Muscle layer of colon (tissue), 2 donors: ENCODE results near the gene GASK1A.
"Not testable (repeated sequence)": the region's sequence is repeated elsewhere in the genome, so short reads cannot be mapped to it uniquely, and the experiment has no call there.

ENCODE experiments used
- H3K27ac ChIP-seq: one replicate; pipeline ENCODE4 v1.7.0; 2013; ENCODE audit warnings: low read depth, mild to moderate bottlenecking, low read length, moderate library complexity
- H3K27me3 ChIP-seq, 2 donors: one replicate each; pipeline ENCODE4 v1.7.0; 2013; ENCODE audit warnings: low read length in 2 of 2, mild to moderate bottlenecking in 2 of 2; ENCODE audit not compliant: insufficient read depth in 2 of 2, control insufficient read depth in 1 of 2
- H3K36me3 ChIP-seq: one replicate; pipeline ENCODE4 v1.7.0; 2013; ENCODE audit warnings: mild to moderate bottlenecking, low read length; ENCODE audit not compliant: insufficient read depth
- H3K4me1 ChIP-seq: one replicate; pipeline ENCODE4 v1.7.0; 2013; ENCODE audit warnings: mild to moderate bottlenecking, low read length; ENCODE audit not compliant: insufficient read depth
- H3K4me3 ChIP-seq, 2 donors: one replicate each; pipeline ENCODE4 v1.7.0; 2013; ENCODE audit warnings: low read length in 2 of 2, low read depth in 1 of 2, mild to moderate bottlenecking in 1 of 2, moderate library complexity in 1 of 2
- H3K9ac ChIP-seq: one replicate; pipeline ENCODE4 v1.7.0; 2013; ENCODE audit warnings: low read length
- H3K9me3 ChIP-seq: one replicate; pipeline ENCODE4 v1.7.0; 2013; ENCODE audit warnings: mild to moderate bottlenecking, low read length
- donor health status: abdominal sarcoma.
- donor health status: Adenocarcinoma of cecum.

The GASK1A gene

DNA sequence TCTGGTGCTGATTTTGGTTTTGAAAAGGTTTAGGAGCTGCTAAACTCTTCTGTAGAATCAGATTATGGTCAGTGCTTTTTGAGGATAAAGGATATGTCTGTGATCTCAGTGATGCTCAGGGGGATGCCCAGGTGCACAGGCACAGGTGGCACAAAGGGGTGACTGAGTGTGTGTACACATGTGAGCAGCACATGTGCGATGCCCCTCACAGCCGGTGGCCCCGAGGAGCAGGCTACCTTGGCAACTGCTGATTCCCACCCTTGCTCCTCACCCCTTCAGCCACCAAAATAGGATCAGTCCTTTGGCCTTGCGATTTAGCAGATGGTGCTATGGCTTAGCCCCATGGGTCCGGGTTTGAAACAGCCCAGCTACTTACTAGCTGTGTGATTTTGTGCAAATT lies 75.6 kb downstream of the GASK1A start:
- Histone ChIP-seq H3K36me3 (peaks cover 7% of the 10 kb centered on the region), H3K4me3 (no peak overlapping the region), H3K27me3 (no peaks in the 10 kb centered on the region), H3K27ac (no peak overlapping the region), H3K4me1 (no peaks in the 10 kb centered on the region), H3K9me3 (no peaks in the 10 kb centered on the region), H3K9ac (no peak overlapping the region)

DNA sequence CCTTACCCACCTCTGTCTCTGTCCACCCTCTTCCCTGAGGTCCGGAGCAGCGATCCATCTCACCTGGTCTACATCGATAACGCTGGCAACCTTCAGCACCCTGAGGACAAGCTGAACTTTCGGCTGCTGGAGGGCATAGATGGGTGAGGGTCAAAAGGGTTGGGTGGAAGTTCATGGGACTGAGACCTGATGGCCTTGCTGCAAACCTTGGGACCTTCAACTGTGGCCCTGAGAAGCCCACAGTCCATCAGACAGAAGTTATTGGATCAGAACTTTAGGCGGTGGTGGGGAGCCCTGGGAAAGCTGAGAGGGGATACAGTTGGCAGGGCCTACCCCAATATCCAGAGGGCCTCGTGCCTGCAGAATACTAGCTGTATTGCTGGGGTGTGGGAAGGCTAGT lies 76.3 kb downstream of the GASK1A start:
- no peak overlapping the region for H3K4me3 ChIP-seq
- H3K36me3 ChIP-seq, result peaks cover 7% of the 10 kb centered on the region
- no peaks in the 10 kb centered on the region for H3K27me3 ChIP-seq
- H3K4me1 ChIP-seq, result no peaks in the 10 kb centered on the region
- no peak overlapping the region for H3K27ac ChIP-seq
- no peak overlapping the region for H3K9ac ChIP-seq
- no peaks in the 10 kb centered on the region for H3K9me3 ChIP-seq

DNA sequence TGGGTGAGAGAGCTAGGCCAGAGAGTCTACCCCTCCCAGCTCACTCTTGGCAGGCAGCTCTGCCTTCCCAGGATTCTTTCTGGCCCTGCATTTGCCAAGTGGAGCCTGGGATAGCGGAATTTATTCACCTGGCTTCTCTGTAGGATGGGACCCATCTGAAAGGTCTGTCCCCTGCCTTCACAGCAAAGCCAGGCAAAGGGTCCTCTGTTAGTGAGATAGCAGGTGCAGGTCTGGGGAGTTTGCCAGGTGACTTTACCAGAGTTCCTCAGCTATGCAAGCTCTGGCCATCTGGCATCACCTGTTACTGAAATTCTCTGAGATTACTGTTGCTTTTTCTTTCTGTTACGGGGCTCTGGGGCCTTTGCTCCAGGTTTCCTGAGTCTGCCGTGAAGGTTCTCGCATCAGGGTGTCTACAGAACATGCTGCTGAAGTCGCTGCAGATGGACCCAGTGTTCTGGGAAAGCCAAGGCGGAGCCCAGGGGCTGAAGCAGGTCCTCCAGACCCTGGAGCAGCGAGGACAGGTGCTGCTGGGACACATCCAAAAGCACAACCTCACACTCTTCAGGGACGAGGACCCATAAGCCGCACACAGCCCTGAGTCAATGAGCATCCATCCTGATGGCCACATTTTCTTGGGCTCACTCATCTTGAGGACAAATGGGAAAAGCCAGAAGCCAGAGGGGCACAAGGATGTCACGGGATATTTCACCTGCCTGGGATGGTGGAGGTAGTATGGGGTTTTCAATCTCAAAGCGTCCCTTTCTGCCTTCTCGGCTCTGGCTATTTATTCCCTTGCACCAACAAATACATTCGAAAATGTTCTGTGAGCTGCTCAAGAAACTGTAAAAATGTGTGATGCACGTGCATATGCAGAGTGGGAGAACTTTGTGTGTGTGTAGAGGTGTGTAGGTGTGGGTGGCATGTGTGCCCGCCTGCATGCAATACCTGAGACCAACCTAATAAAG lies 77.0 kb downstream of the GASK1A start:
- Histone ChIP-seq H3K36me3 (peaks cover 7% of the 10 kb centered on the region), H3K27me3 (no peaks in the 10 kb centered on the region), H3K4me1 (no peaks in the 10 kb centered on the region), H3K27ac (no peak overlapping the region), H3K9me3 (no peaks in the 10 kb centered on the region), H3K4me3 (no peak overlapping the region), H3K9ac (no peak overlapping the region)

DNA sequence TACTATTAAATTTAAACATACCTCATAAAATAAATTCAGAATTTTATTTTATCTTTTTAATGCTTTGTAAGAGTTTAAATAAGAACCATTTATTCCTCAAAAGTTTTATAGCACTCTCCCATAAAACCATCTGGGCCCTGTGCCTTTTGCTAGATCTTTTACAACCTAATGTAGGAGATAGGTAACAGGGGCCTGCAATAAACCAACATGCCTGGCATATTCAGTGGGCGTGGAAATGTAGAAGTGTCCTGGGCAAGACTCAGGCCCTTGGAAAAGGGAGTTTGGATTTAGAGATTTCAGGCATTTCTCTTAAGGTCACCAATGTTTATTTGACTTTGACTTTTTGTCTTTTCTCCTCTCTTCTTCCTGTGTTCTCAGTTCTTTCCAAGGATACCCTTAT lies 80.3 kb downstream of the GASK1A start:
- Histone ChIP-seq H3K27ac (no peak overlapping the region), H3K9ac (no peak overlapping the region), H3K36me3 (peaks cover 7% of the 10 kb centered on the region), H3K9me3 (no peaks in the 10 kb centered on the region), H3K27me3 (no peaks in the 10 kb centered on the region), H3K4me3 (no peak overlapping the region), H3K4me1 (no peaks in the 10 kb centered on the region)

DNA sequence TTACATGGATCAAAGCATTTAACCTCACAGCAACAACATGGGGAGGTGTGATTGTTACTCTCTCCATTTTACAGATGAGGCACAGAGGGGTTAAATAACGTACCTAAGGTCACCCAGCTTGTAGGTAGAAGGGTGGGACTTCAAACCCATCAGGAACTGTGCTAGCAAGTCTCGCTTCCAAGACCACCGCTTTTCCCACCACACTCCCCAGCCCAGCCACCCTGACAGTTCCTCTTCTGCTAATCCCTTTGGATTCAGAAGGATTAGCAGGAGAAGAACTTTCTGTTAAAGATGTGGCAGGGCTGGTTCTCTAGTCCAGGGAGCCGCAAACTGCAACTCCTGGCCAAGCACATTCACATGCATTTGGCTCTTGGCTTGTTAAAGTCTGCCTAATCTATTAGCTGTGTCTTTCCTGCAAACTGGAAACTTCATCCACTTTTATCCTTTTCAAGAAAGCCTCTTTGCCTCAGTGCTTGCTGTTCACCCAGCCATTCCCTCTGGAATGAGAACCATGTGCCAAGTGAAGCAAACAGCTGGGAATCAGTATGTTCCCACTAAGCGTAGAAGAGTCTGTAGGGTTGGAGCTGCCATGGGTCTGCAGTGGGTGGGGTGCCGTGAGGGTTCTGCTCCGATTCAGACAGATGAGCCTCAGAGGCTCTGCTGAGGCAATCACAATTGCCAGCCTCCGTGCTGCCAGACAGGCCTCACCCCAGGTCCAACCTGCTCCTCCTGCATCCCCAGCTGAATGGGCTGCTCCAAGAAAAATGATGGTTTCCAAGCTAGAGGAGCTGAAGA lies 82.2 kb downstream of the GASK1A start:
- no peak overlapping the region for H3K27ac ChIP-seq
- H3K4me1 ChIP-seq, result no peaks in the 10 kb centered on the region
- H3K4me3 ChIP-seq, result no peak overlapping the region
- H3K27me3 ChIP-seq, result no peaks in the 10 kb centered on the region
- H3K9me3 ChIP-seq, result no peaks in the 10 kb centered on the region
- H3K9ac ChIP-seq, result no peak overlapping the region
- no peaks in the 10 kb centered on the region for H3K36me3 ChIP-seq

DNA sequence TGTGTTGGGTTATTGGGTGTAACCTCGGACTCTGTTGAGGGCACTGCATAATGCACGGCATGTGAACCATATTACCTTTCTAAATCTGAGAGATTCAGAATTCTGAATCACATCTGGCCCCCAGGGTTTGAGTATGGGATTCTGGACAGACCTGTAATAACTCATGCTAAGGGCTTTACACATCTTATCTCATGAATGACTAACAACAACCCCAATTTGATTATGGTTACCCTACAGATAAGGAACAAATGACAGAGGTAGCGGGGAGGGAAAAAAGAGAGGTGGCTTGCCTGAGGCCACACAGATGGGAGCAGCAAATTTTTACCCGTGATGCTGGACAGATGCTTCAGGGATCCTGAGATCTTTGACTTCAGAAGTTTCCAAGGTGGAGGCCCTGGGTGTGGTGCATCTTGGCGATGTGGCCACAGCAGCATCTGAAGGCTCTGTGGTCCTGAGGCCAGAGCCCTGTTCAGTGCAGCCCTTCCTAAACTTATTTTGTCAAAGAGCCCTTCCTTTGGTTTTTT lies 83.0 kb downstream of the GASK1A start:
- Histone ChIP-seq H3K9ac (no peak overlapping the region), H3K36me3 (no peaks in the 10 kb centered on the region), H3K9me3 (no peaks in the 10 kb centered on the region)

DNA sequence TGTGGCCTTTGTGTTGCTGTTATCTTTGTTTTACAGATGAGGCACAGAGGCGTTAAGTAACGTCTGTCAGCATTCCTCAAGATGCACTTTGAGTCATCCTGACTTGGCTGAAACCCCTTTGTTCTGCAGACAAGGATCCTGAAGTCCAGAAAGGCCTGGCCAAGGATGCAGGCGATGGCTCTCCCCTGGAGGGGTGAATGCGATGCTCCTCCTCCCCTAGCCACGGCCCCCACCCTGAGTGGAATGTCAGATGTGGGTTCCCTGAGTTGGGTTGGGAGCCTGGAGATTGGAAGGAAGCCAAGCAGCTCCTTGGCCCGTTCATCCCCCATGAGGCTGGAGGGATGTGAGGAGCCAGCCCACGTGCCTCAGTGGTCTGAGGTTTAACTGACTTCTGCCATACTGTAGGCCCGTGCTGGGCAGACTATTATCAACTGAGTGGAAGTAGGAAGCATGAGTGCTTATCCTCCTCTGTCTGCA lies 83.5 kb downstream of the GASK1A start:
- Histone ChIP-seq H3K9ac (no peak overlapping the region), H3K9me3 (no peaks in the 10 kb centered on the region), H3K4me1 (no peaks in the 10 kb centered on the region), H3K4me3 (no peak overlapping the region), H3K36me3 (no peaks in the 10 kb centered on the region), H3K27ac (no peak overlapping the region), H3K27me3 (no peaks in the 10 kb centered on the region)

More for the DNA sequence above, 83.0 kb downstream of the GASK1A start:
- Histone ChIP-seq H3K4me1 (no peaks in the 10 kb centered on the region), H3K27me3 (no peaks in the 10 kb centered on the region), H3K4me3 (no peak overlapping the region), H3K27ac (no peak overlapping the region)

DNA sequence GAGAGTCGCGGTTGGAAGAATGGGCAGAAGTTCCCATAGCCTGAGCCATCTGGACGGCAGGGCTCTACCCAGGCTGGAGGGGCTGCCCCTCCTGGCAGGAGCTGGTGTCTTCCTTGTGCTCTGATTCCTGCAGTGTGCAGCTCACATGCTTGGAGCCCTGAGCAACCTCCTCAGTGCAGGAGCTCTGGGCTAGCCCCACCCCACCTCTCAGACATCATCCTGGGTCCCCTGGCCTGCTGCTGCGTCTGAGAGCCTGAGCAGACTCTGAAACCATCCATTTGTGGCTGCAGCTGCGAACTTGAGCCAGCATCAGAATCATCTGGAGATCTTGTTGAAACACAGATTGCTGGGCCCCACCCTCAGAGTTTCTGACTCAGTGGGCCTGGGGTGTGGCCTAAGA lies 84.0 kb downstream of the GASK1A start:
- H3K4me1 ChIP-seq, result no peaks in the 10 kb centered on the region
- no peaks in the 10 kb centered on the region for H3K27me3 ChIP-seq
- no peak overlapping the region for H3K9ac ChIP-seq
- no peak overlapping the region for H3K27ac ChIP-seq
- no peaks in the 10 kb centered on the region for H3K9me3 ChIP-seq
- H3K4me3 ChIP-seq, result no peak overlapping the region
- H3K36me3 ChIP-seq, result no peaks in the 10 kb centered on the region

DNA sequence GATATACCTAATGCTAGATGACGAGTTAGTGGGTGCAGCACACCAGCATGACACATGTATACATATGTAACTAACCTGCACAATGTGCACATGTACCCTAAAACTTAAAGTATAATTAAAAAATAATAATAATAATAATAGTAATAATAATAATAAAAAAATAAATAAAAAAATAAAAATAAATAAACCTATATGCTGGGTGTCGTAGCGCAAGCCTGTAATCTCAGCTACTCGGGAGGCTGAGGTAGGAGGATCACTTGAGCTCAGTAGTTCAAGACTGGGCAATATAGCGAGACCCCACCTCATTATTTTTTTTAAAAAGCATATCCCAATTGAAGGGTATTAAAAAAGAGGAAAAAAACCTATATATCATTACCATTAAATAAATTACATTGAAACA lies 91.6 kb downstream of the GASK1A start:
- not testable (repeated sequence) for H3K9me3 ChIP-seq, H3K27ac ChIP-seq, H3K9ac ChIP-seq, H3K4me3 ChIP-seq, H3K27me3 ChIP-seq, H3K4me1 ChIP-seq, H3K36me3 ChIP-seq

DNA sequence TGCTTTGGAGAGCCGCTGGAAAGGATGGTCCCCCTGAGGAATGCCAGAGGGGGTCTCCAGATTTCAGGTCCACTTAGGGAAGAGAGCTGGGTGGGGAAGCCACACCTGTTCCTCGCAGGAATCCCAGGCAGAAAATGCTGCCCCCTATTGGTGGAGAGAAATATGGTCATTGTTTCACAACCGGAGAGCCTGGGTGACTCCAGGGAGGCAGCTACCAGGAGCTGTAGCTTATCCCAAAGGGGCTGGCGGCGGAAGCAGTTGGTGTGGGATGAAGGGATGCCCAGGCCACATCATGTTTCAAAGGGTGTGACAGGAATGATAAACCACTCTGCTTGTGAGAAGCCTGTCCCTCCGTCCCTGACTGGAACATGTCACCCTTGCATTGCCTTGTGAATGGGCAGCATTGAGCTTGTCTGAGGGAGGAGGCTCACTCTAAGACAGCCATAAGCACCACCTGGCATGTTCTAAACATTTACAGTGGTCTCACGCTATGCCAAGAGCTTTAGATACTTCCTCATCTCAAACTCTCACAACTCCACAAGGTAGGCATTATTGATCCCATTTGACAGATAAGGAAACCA lies 92.3 kb downstream of the GASK1A start:
- Histone ChIP-seq H3K27ac (no peak overlapping the region), H3K9ac (no peak overlapping the region), H3K4me3 (no peak overlapping the region), H3K4me1 (no peaks in the 10 kb centered on the region), H3K27me3 (no peaks in the 10 kb centered on the region), H3K9me3 (no peaks in the 10 kb centered on the region), H3K36me3 (no peaks in the 10 kb centered on the region)

DNA sequence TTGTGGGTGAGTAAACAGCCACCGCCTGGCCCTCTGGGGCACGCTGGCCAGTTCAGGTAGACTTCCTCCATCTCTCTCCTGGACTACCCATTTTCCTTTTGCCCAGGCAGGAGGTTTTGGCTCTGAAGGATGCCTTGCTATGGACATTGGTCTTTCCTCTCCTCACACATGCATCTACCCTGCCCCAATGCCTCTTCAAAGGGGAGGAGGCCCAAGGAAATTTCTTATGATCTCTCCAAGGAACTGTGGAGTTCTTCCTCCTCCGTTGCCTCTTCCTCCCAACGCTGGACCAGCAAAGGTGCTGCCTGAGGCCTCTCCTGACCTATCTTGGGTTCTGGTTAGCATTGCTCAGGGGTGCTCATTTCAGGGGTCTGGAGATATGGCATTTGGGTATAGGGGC lies 93.2 kb downstream of the GASK1A start:
- H3K36me3 ChIP-seq, result no peaks in the 10 kb centered on the region
- H3K9ac ChIP-seq, result no peak overlapping the region
- no peak overlapping the region for H3K27ac ChIP-seq
- H3K27me3 ChIP-seq, result no peaks in the 10 kb centered on the region
- H3K9me3 ChIP-seq, result no peaks in the 10 kb centered on the region
- no peaks in the 10 kb centered on the region for H3K4me1 ChIP-seq
- no peak overlapping the region for H3K4me3 ChIP-seq
